ENCODE data around the gene LKAAEAR1. TPM values are rescaled to one million over a fixed set of nuclear protein-coding genes. Genes with fewer than 3 reads are reported as not detected.
A peak's percentile ranks its signal among the peaks of the same experiment; 100 is the strongest.

LKAAEAR1 gene
- total and polyA plus RNA-seq, 2 of the 13 experiments (the other 11 are each of a cell fraction or from before 2014, with no cell fraction given), result not detected

- TF ChIP-seq MBD4 (IDR thresholded peaks at IDR 0.05; ENCODE audit: borderline replicate concordance, low read length) (no peak), HIVEP1 (CRISPR knock-in tag; IDR thresholded peaks at IDR 0.05) (peak; percentile 84), MNT (IDR thresholded peaks at IDR 0.05) (no peak), NFE2L1 (CRISPR knock-in tag; IDR thresholded peaks at IDR 0.05; ENCODE audit: borderline replicate concordance) (peak; percentile 62; the same call in 1 of the 2 replicates), GMEB2 (CRISPR knock-in tag; IDR thresholded peaks at IDR 0.05; ENCODE audit: low read depth) (no peak), POLR2A (IDR thresholded peaks at IDR 0.05; ENCODE audit: insufficient read depth in 1 of 2, low read depth in 2 of 2, low read length in 2 of 2) (0 out of 4 replicates have a peak, but pooled peaks of 1 of the 2 experiments have one; percentile 5), ZNF615 (CRISPR knock-in tag; IDR thresholded peaks at IDR 0.05; ENCODE audit: borderline replicate concordance) (no peak), AGO1 (IDR thresholded peaks at IDR 0.05; ENCODE audit: low read depth, low read length, poor library complexity, severe bottlenecking) (peak; percentile 19), DDIT3 (CRISPR knock-in tag; IDR thresholded peaks at IDR 0.05) (no peak), ARID2 (CRISPR knock-in tag; IDR thresholded peaks at IDR 0.05; ENCODE audit: borderline replicate concordance) (peak; percentile 69; the same call in 1 of the 2 replicates), GMEB1 (CRISPR knock-in tag; IDR thresholded peaks at IDR 0.05; ENCODE audit: borderline replicate concordance) (no peak), ZNF598 (CRISPR knock-in tag; IDR thresholded peaks at IDR 0.05; ENCODE audit: borderline replicate concordance) (peak; percentile 95; the same call in 1 of the 2 replicates), POGZ (CRISPR knock-in tag; IDR thresholded peaks at IDR 0.05) (0 out of 2 replicates have a peak, but pooled peaks have one; percentile 44), ZNF136 (CRISPR knock-in tag; IDR thresholded peaks at IDR 0.05; ENCODE audit: low read depth) (no peak), ZEB1 (IDR thresholded peaks at IDR 0.05; ENCODE audit: insufficient replicate concordance, low read depth) (peak; percentile 20), ZNF44 (CRISPR knock-in tag; IDR thresholded peaks at IDR 0.05) (peak; percentile 82; the same call in 1 of the 2 replicates), GTF2F1 (IDR thresholded peaks at IDR 0.05; ENCODE audit: low read length) (no peak), ZNF30 (CRISPR knock-in tag; IDR thresholded peaks at IDR 0.05) (no peak), MLLT10 (CRISPR knock-in tag; IDR thresholded peaks at IDR 0.05) (no peak), ZBED4 (CRISPR knock-in tag; IDR thresholded peaks at IDR 0.05; ENCODE audit: borderline replicate concordance) (0 out of 2 replicates have a peak, but pooled peaks have one; percentile 33)
These were observed 4.0 kb downstream of the LKAAEAR1 start, which contains the start of gene OPRL1 (continued) for GRCh38 chr20:64080013-64080812.

All from HepG2 (cell line).